Mammary epithelial cell (primary cell): Measurements from ENCODE around the gene ZNF276.

Experiments used
- CTCF ChIP-seq, 2 donors: IDR thresholded peaks in 1 of 2; conservative IDR thresholded peaks in 1 of 2; 2 replicates each; pipeline ENCODE4 v1.5.1; 2011 to 2012; ENCODE audit warnings: inconsistent platforms in 2 of 2, low read length in 2 of 2, mild to moderate bottlenecking in 2 of 2, control low read depth in 1 of 2, low read depth in 1 of 2; ENCODE audit not compliant: insufficient read depth in 1 of 2; ENCODE audit errors: extremely low read depth in 1 of 2
- EZH2 ChIP-seq: IDR thresholded peaks from 2 replicates; pipeline ENCODE4 v1.6.1; 2012; ENCODE audit warnings: low read length, inconsistent platforms, borderline replicate concordance

GRCh38 chr16:89701425-89702406, 19.6 kb upstream of the ZNF276 start, which contains the start of gene SPATA2L:
- TF ChIP-seq EZH2, result no peak
- TF ChIP-seq CTCF (conservative IDR thresholded peaks at IDR 0.05 in 1 of 2, IDR thresholded peaks at IDR 0.05 in 1 of 2; ENCODE audit: extremely low read depth in 1 of 2, insufficient read depth in 1 of 2, low read depth in 1 of 2, low read length in 2 of 2), result peak in 1 of 2 donors; percentile 36
